HFFc6 (cell line): ENCODE results near the gene BRINP2. TPM values are rescaled to one million over a fixed set of nuclear protein-coding genes. Genes with fewer than 3 reads are reported as not detected.

Source experiments
- DNase-seq: peaks from one replicate; pipeline ENCODE4 v3.0.0-alpha.2; 2018
- H3K27ac Mint-ChIP-seq: 2 replicates; pipeline ENCODE4 v1.8.0; 2020; ENCODE audit warnings: mild to moderate bottlenecking, mixed read lengths
- H3K27me3 Mint-ChIP-seq: 2 replicates; pipeline ENCODE4 v1.8.0; 2021; ENCODE audit warnings: mild to moderate bottlenecking, moderate library complexity, mixed read lengths; ENCODE audit not compliant: insufficient read depth
- H3K36me3 Mint-ChIP-seq: 2 replicates; pipeline ENCODE4 v1.8.0; 2021; ENCODE audit warnings: low read depth, mixed read lengths
- H3K4me1 Mint-ChIP-seq: 2 replicates; pipeline ENCODE4 v1.8.0; 2020; ENCODE audit warnings: low read depth, mixed read lengths
- H3K4me3 Mint-ChIP-seq: 2 replicates; pipeline ENCODE4 v1.8.0; 2020; ENCODE audit warnings: mild to moderate bottlenecking, moderate library complexity, mixed read lengths
- H3K9me3 Mint-ChIP-seq: 2 replicates; pipeline ENCODE4 v1.8.0; 2020; ENCODE audit warnings: mild to moderate bottlenecking, mixed read lengths
- CTCF ChIP-seq: fragments of 200-600 bp; sonication (generic); IDR thresholded peaks from 2 replicates; pipeline ENCODE4 v1.5.0; 2021; ENCODE audit warnings: antibody characterized with exemption, mild to moderate bottlenecking
- total RNA-seq, 6 experiments: library from RNA; stranded (reverse); fragmentation: NEBNext Ultra II Directional; extraction: Animal tissue kit (Norgen Biotek cat#: 25700); gene quantifications; 2 replicates in 1 of 6; 3 replicates in 5 of 6; pipeline ENCODE4 v1.2.3, GENCODE V29; 2021

Gene BRINP2
- total RNA-seq, 6 experiments from 2014 or later = not detected

- no peaks in the 10 kb centered on the region for H3K4me1 Mint-ChIP-seq
- no peak for DNase-seq
- no peaks in the 10 kb centered on the region for H3K36me3 Mint-ChIP-seq
- H3K4me3 Mint-ChIP-seq = no peak overlapping the region
- peaks cover 4% of the 10 kb centered on the region for H3K9me3 Mint-ChIP-seq
- peaks cover 1% of the 10 kb centered on the region; the same call in 1 of the 2 replicates for H3K27me3 Mint-ChIP-seq
- no peak overlapping the region for H3K27ac Mint-ChIP-seq
- TF ChIP-seq CTCF = no peak
Measured at GRCh38 chr1:177273141-177273540, 102.4 kb downstream of the BRINP2 start.

GRCh38 chr1:177274687-177275211 lies 104.0 kb downstream of the BRINP2 start:
- Mint-ChIP-seq H3K27ac (no peak overlapping the region), H3K4me3 (no peak overlapping the region)
- DNase-seq = peak; percentile 23

GRCh38 chr1:177275736-177276135 lies 105.0 kb downstream of the BRINP2 start:
- no peaks in the 10 kb centered on the region for H3K36me3 Mint-ChIP-seq
- no peak overlapping the region for H3K4me3 Mint-ChIP-seq
- no peaks in the 10 kb centered on the region; the same call in 1 of the 2 replicates for H3K27me3 Mint-ChIP-seq
- DNase-seq = no peak
- no peaks in the 10 kb centered on the region for H3K4me1 Mint-ChIP-seq
- TF ChIP-seq CTCF = no peak
- H3K9me3 Mint-ChIP-seq = peaks cover 17% of the 10 kb centered on the region
- H3K27ac Mint-ChIP-seq = no peak overlapping the region

More at GRCh38 chr1:177274687-177275211, 104.0 kb downstream of the BRINP2 start:
- peaks cover 10% of the 10 kb centered on the region for H3K9me3 Mint-ChIP-seq
- H3K27me3 Mint-ChIP-seq = no peaks in the 10 kb centered on the region; the same call in 1 of the 2 replicates
- no peaks in the 10 kb centered on the region for H3K4me1 Mint-ChIP-seq
- no peaks in the 10 kb centered on the region for H3K36me3 Mint-ChIP-seq
- TF ChIP-seq CTCF = no peak

GRCh38 chr1:177278626-177279390 lies 108.0 kb downstream of the BRINP2 start:
- Mint-ChIP-seq H3K4me1 (no peaks in the 10 kb centered on the region), H3K9me3 (peaks cover 26% of the 10 kb centered on the region), H3K27me3 (no peaks in the 10 kb centered on the region; the same call in 1 of the 2 replicates), H3K36me3 (no peaks in the 10 kb centered on the region), H3K27ac (no peak overlapping the region), H3K4me3 (no peak overlapping the region)
- DNase-seq = no peak
- no peak for TF ChIP-seq CTCF

GRCh38 chr1:177281901-177282300 lies 111.1 kb downstream of the BRINP2 start:
- DNase-seq = no peak
- Mint-ChIP-seq H3K4me1 (no peaks in the 10 kb centered on the region), H3K36me3 (no peaks in the 10 kb centered on the region), H3K27me3 (no peaks in the 10 kb centered on the region; the same call in 1 of the 2 replicates), H3K27ac (no peak overlapping the region), H3K4me3 (no peak overlapping the region), H3K9me3 (peaks cover 26% of the 10 kb centered on the region)
- TF ChIP-seq CTCF = no peak
